Posterior vena cava (tissue), 2 donors: ENCODE measurements around the gene FURIN. TPM values are rescaled to one million over a fixed set of nuclear protein-coding genes. Genes with fewer than 3 reads are reported as not detected.

Source experiments
- DNase-seq: peaks from one replicate; pipeline ENCODE4 v3.0.0-alpha.2; 2020; ENCODE audit warnings: low spot score
- intact Hi-C, 2 donors: fragments of 100-400 bp; cut with DNase I; formaldehyde crosslinking; loops; one replicate each; pipeline versions ENCODE4 v1.14.1 to v1.14.2; 2022 to 2023
- total RNA-seq, 2 donors: library from RNA; stranded (reverse); fragmentation: NEBNext Ultra II Directional; extraction: Animal tissue kit (Norgen Biotek cat#: 25700); gene quantifications; one replicate each; pipeline ENCODE4 v1.2.1, GENCODE V29; 2021
- donor health status: DM: yes; HTN: yes; CAD: no.
- donor health status: DM: yes; HTN: yes; CAD: no.

FURIN gene
- total RNA-seq, 2 donors from 2014 or later: 38.0 to 52.0 TPM

DNA sequence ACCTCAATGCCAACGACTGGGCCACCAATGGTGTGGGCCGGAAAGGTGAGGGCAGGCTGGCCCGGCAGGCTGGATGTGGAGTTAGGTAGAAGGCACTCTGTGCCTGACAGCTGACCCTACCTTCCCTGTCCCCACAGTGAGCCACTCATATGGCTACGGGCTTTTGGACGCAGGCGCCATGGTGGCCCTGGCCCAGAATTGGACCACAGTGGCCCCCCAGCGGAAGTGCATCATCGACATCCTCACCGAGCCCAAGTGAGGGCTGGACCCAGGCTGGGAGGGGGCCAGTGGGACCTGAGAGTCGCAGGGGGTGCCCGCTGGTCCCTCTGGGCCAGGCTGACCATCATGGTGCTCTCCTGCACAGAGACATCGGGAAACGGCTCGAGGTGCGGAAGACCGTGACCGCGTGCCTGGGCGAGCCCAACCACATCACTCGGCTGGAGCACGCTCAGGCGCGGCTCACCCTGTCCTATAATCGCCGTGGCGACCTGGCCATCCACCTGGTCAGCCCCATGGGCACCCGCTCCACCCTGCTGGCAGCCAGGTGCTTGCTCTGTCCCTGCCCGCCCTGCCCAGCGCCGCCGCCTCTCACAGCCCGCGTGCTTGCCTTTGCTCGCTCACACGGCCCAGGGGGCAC is 11.5 kb downstream of the FURIN start:
- intact Hi-C loops: loop anchor here (2.0 to 10.0 kb wide), 4 partner anchors 65 to 375 kb away; no protein-coding TSS in a partner anchor
- DNase-seq: no peak

GRCh38 chr15:90880381-90881145 is 12.2 kb downstream of the FURIN start:
- DNase-seq: no peak

DNA sequence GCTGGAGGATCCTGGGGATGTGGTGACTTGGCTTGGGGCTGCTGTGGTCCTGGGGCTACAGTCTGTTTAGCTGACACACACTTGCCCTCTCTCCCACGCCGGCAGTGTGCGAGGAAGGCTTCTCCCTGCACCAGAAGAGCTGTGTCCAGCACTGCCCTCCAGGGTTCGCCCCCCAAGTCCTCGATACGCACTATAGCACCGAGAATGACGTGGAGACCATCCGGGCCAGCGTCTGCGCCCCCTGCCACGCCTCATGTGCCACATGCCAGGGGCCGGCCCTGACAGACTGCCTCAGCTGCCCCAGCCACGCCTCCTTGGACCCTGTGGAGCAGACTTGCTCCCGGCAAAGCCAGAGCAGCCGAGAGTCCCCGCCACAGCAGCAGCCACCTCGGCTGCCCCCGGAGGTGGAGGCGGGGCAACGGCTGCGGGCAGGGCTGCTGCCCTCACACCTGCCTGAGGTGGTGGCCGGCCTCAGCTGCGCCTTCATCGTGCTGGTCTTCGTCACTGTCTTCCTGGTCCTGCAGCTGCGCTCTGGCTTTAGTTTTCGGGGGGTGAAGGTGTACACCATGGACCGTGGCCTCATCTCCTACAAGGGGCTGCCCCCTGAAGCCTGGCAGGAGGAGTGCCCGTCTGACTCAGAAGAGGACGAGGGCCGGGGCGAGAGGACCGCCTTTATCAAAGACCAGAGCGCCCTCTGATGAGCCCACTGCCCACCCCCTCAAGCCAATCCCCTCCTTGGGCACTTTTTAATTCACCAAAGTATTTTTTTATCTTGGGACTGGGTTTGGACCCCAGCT is 13.0 kb downstream of the FURIN start:
- intact Hi-C loops: loop anchor here in 1 of 2 donors (10.0 kb wide), 3 partner anchors 63 to 377 kb away; no protein-coding TSS in a partner anchor
- DNase-seq: peak; percentile 78

More at GRCh38 chr15:90880381-90881145, 12.2 kb downstream of the FURIN start:
- intact Hi-C loops: loop anchor here in 1 of 2 donors (10.0 kb wide), 3 partner anchors 64 to 376 kb away; no protein-coding TSS in a partner anchor

GRCh38 chr15:90881978-90882721 is 13.8 kb downstream of the FURIN start:
- DNase-seq: no peak
- intact Hi-C loops: loop anchor here in 1 of 2 donors (10.0 kb wide), 3 partner anchors 63 to 377 kb away; no protein-coding TSS in a partner anchor

DNA sequence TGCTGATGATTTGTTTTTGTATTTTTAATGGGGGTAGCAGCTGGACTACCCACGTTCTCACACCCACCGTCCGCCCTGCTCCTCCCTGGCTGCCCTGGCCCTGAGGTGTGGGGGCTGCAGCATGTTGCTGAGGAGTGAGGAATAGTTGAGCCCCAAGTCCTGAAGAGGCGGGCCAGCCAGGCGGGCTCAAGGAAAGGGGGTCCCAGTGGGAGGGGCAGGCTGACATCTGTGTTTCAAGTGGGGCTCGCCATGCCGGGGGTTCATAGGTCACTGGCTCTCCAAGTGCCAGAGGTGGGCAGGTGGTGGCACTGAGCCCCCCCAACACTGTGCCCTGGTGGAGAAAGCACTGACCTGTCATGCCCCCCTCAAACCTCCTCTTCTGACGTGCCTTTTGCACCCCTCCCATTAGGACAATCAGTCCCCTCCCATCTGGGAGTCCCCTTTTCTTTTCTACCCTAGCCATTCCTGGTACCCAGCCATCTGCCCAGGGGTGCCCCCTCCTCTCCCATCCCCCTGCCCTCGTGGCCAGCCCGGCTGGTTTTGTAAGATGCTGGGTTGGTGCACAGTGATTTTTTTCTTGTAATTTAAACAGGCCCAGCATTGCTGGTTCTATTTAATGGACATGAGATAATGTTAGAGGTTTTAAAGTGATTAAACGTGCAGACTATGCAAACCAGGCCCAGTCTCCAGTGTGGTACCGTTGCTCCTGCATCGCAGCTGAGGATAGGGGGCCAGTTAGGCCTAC is 14.6 kb downstream of the FURIN start:
- intact Hi-C loops: loop anchor here in 1 of 2 donors (10.0 kb wide), 3 partner anchors 62 to 378 kb away; no protein-coding TSS in a partner anchor
- DNase-seq: no peak

- intact Hi-C loops: loop anchor here in 1 of 2 donors (10.0 kb wide), 3 partner anchors 61 to 379 kb away; no protein-coding TSS in a partner anchor
- DNase-seq: no peak
Observed at GRCh38 chr15:90883526-90883975, 15.2 kb downstream of the FURIN start.

DNA sequence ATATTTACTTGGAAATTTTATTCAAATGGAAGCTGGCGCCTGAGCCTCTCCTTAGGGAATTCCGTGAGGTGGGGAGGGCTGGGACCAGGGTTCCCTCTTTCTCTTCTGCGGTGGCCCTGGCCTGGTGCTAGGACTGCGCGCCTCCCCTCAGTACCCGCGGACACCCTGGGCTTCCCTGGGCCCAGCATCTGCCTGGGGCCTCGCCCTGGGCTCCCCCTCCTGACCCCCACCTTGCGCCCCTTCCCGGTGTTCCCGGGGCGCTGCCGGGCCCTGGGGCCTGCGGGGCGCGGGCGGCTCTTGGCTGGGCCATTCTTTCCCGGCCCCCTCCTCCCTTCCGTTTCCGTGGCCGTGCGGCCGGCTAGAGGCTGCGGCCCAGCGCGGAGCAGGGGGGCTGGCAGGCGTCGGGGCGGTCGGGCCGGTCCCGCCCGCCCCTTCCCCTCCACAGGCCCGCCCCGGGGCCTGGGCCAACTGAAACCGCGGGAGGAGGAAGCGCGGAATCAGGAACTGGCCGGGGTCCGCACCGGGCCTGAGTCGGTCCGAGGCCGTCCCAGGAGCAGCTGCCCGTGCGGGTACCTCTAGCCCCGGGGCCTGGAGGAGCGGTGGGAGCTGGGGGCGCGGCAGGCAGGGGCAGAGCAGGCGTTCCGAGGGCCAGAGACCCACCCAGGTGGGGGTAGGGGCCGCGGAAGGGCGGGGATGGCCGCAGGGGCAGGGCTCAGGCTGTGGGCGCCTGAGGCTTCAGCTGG is 15.8 kb downstream of the FURIN start, which contains the start of gene FES:
FES (plus strand) TSS at position 529 of the 743 bp plus-strand sequence. CDS start 542 bp downstream, outside the sequence.
- intact Hi-C loops: loop anchor here (2.0 to 10.0 kb wide), 4 partner anchors 61 to 379 kb away; no protein-coding TSS in a partner anchor
- DNase-seq: peak; percentile 94

DNA sequence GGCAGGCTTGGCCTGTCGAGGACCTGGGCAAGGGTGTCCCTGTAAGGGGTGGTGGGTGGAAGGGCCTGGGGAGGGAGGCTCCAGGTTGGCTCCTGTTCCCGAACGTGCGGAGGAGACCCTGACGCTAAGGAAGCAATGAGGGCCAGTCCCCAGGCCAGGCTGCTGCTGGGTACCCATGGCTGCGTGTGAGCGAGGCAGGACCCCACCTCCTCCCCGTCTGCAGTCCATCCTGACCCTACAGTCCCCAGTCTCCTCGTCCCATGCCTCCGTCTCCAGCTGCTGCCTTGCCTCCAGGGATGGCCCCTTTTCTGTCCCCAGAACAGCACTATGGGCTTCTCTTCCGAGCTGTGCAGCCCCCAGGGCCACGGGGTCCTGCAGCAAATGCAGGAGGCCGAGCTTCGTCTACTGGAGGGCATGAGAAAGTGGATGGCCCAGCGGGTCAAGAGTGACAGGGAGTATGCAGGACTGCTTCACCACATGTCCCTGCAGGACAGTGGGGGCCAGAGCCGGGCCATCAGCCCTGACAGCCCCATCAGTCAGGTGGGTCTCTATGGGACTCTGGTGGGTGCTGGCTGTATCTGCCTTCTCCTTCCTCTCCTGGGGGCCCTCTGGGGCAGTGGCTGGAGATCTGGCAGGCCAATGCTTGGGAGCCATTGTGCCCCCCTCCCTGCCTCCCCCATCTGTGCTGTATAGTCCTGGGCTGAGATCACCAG is 16.5 kb downstream of the FURIN start:
- peak; percentile 84 for DNase-seq
- intact Hi-C loops: loop anchor here (2.0 to 10.0 kb wide), 4 partner anchors 60 to 380 kb away; no protein-coding TSS in a partner anchor

GRCh38 chr15:90885432-90886290 is 17.3 kb downstream of the FURIN start:
- intact Hi-C loops: loop anchor here (2.0 to 10.0 kb wide), 4 partner anchors 59 to 381 kb away; no protein-coding TSS in a partner anchor
- peak; percentile 94 for DNase-seq

DNA sequence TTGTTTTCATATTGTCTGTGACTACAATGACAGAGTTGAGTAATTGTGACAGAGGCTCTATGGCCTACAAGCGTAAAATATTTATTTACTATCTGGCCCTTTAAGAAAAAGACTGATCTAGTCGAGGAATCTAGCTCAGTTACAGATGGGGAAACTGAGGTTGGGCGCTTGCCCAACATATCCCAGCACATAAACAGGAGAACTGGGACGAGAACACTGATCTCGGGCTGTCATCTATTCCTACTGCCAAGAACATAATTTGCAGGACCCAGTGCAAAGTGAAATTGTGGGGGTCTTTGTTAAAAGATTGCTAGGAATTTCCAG is 17.9 kb downstream of the FURIN start:
- DNase-seq: no peak
- intact Hi-C loops: loop anchor here in 1 of 2 donors (10.0 kb wide), 3 partner anchors 59 to 381 kb away; no protein-coding TSS in a partner anchor

DNA sequence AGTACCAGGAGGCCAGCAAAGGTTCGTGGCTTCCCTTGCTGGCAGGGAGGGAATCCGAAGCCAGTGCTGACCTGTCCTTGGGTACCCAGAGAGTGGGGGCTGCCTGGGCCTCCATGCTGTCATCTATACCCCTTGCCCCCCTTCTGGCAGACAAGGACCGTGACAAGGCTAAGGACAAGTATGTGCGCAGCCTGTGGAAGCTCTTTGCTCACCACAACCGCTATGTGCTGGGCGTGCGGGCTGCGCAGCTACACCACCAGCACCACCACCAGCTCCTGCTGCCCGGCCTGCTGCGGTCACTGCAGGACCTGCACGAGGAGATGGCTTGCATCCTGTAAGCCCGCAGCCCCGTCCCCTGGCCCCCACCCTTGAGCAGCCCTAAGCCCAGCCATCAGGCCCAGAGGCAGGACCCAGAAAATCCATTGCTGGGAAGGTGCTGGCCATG is 18.7 kb downstream of the FURIN start:
- DNase-seq: no peak
- intact Hi-C loops: loop anchor here in 1 of 2 donors (10.0 kb wide), 3 partner anchors 58 to 382 kb away; no protein-coding TSS in a partner anchor

DNA sequence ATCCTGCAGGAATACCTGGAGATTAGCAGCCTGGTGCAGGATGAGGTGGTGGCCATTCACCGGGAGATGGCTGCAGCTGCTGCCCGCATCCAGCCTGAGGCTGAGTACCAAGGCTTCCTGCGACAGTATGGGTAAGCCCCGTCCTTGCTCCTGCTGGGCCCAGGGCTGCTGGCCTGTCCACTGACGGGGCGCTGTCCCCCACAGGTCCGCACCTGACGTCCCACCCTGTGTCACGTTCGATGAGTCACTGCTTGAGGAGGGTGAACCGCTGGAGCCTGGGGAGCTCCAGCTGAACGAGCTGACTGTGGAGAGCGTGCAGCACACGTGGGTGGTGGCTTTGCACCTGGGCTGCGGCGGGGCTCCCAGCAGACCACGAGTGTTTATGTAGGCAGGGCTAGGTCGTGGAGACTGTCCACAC is 20.9 kb downstream of the FURIN start:
- intact Hi-C loops: loop anchor here in 1 of 2 donors (10.0 kb wide), 3 partner anchors 55 to 385 kb away; no protein-coding TSS in a partner anchor
- DNase-seq: no peak

DNA sequence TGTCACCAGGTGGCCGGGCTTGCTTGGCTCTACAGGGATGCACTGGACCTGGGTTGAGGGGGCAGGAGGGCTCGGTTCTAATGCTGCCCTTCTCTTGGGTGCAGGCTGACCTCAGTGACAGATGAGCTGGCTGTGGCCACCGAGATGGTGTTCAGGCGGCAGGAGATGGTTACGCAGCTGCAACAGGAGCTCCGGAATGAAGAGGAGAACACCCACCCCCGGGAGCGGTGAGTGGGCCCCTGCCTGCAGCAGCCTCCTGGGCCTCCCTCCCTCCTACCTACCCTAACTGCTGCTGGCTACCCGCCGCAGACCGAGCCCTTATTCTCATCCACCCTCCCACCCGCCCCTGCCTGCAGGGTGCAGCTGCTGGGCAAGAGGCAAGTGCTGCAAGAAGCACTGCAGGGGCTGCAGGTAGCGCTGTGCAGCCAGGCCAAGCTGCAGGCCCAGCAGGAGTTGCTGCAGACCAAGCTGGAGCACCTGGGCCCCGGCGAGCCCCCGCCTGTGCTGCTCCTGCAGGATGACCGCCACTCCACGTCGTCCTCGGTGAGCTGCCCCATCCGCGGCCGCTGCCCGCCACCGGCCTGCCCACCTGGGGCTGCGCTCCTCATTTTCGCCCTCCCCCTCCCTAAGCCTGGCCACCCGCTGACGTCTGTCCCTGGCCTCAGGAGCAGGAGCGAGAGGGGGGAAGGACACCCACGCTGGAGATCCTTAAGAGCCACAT is 21.5 kb downstream of the FURIN start:
- intact Hi-C loops: loop anchor here in 1 of 2 donors (10.0 kb wide), 3 partner anchors 55 to 385 kb away; no protein-coding TSS in a partner anchor
- DNase-seq: no peak

GRCh38 chr15:90890839-90891238 is 22.5 kb downstream of the FURIN start:
- DNase-seq: no peak
- intact Hi-C loops: no loop called here
